WTC11 (cell line): Measurements from ENCODE around the gene DAPK3.
"Not testable (repeated sequence)": the region's sequence is repeated elsewhere in the genome, so short reads cannot be mapped to it uniquely, and the experiment has no call there.

ENCODE experiments used
- AFF4 ChIP-seq: sonication (generic); formaldehyde crosslinking; IDR thresholded peaks from 2 replicates; pipeline ENCODE4 v1.8.1; 2023; ENCODE audit warnings: mild to moderate bottlenecking, missing genetic modification reagents, borderline replicate concordance
- ATF2 ChIP-seq: sonication (generic); formaldehyde crosslinking; IDR thresholded peaks from 2 replicates; pipeline ENCODE4 v1.8.1; 2022; ENCODE audit warnings: low read depth, missing genetic modification reagents, borderline replicate concordance
- CREB1 ChIP-seq: sonication (generic); formaldehyde crosslinking; IDR thresholded peaks from 2 replicates; pipeline ENCODE4 v1.8.0; 2023; ENCODE audit warnings: mild to moderate bottlenecking, missing genetic modification reagents
- CTCF ChIP-seq: fragments of 200-600 bp; IDR thresholded peaks from 2 replicates; pipeline ENCODE4 v1.8.0; 2022; ENCODE audit warnings: antibody characterized with exemption
- E2F1 ChIP-seq: sonication (generic); formaldehyde crosslinking; IDR thresholded peaks from 2 replicates; pipeline ENCODE4 v1.8.0; 2022; ENCODE audit warnings: mild to moderate bottlenecking, missing genetic modification reagents
- GABPB1 ChIP-seq: sonication (generic); formaldehyde crosslinking; IDR thresholded peaks from 2 replicates; pipeline ENCODE4 v1.8.1; 2023; ENCODE audit warnings: mild to moderate bottlenecking, missing genetic modification reagents
- JUN ChIP-seq: sonication (generic); formaldehyde crosslinking; IDR thresholded peaks from 2 replicates; pipeline ENCODE4 v1.8.0; 2023; ENCODE audit warnings: mild to moderate bottlenecking, missing genetic modification reagents
- MAX ChIP-seq: sonication (generic); formaldehyde crosslinking; IDR thresholded peaks from 2 replicates; pipeline ENCODE4 v1.8.0; 2022; ENCODE audit warnings: mild to moderate bottlenecking, missing genetic modification reagents
- SMAD4 ChIP-seq: sonication (generic); formaldehyde crosslinking; IDR thresholded peaks from 2 replicates; pipeline ENCODE4 v1.8.0; 2022; ENCODE audit warnings: mild to moderate bottlenecking, missing genetic modification reagents
- SP1 ChIP-seq: sonication (generic); formaldehyde crosslinking; conservative IDR thresholded peaks from 2 replicates; pipeline ENCODE4 v1.8.1; 2022; ENCODE audit warnings: missing genetic modification reagents
- ZNF263 ChIP-seq: sonication (generic); formaldehyde crosslinking; IDR thresholded peaks from 2 replicates; pipeline ENCODE4 v1.8.1; 2022; ENCODE audit warnings: low read depth, mild to moderate bottlenecking, moderate library complexity, missing genetic modification reagents
- ZNF512 ChIP-seq: sonication (generic); formaldehyde crosslinking; IDR thresholded peaks from 2 replicates; pipeline ENCODE4 v1.8.1; 2022; ENCODE audit warnings: missing genetic modification reagents, borderline replicate concordance

- not testable (repeated sequence) for TF ChIP-seq CTCF; ATF2 (CRISPR knock-in tag); ZNF512 (CRISPR knock-in tag); MAX (CRISPR knock-in tag); GABPB1 (CRISPR knock-in tag); CREB1 (CRISPR knock-in tag); JUN (CRISPR knock-in tag); E2F1 (CRISPR knock-in tag); SMAD4 (CRISPR knock-in tag); ZNF263 (CRISPR knock-in tag); SP1 (CRISPR knock-in tag); AFF4 (CRISPR knock-in tag)
Observed at GRCh38 chr19:4005436-4005835, 34.5 kb upstream of the DAPK3 start.
